Neural progenitor cell (in vitro differentiated cells): Measurements from ENCODE around the gene ZNF544.

Source experiments
- CTCF ChIP-seq: fragments of 200-600 bp; sonication (generic); IDR thresholded peaks from 2 replicates; pipeline ENCODE4 v1.5.1; 2017; ENCODE audit warnings: antibody characterized with exemption, mild to moderate bottlenecking
- EZH2 ChIP-seq: fragments of 200-600 bp; sonication (generic); IDR thresholded peaks from 2 replicates; pipeline ENCODE4 v1.6.1; 2017; ENCODE audit warnings: antibody characterized with exemption, mild to moderate bottlenecking, moderate library complexity
- EZH2phosphoT487 ChIP-seq: fragments of 200-600 bp; sonication (generic); IDR thresholded peaks from 2 replicates; pipeline ENCODE4 v1.6.1; 2017; ENCODE audit warnings: antibody characterized with exemption

DNA sequence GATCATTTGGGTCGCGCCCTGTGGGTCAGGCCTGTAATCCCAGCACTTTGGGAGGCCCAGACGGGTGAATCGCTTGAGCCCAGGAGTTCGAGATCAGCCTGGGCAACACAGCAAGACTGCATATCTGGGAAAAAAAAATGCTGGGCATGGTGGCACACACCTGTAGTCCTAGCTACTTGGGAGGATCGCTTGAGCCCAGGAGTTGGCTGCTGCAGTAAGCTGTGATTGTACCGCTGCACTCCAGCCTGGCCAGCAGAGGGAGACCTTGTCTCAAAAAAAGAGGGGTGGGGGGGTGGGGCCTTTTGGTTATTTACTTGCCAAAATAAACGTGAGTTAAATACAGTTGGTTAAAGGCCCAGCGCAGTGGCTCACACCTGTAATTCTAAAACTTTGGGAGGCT lies 9.8 kb upstream of the ZNF544 start:
- TF ChIP-seq EZH2 (no peak), CTCF (peak; percentile 46), EZH2phosphoT487 (no peak)
